NCI-H1436 (cell line): ENCODE data around the gene TXNRD3.

Experiments
- DNase-seq: peaks from one replicate; lab custom pipeline; 2025; lab: John Stamatoyannopoulos, UW

The TXNRD3 gene

DNA sequence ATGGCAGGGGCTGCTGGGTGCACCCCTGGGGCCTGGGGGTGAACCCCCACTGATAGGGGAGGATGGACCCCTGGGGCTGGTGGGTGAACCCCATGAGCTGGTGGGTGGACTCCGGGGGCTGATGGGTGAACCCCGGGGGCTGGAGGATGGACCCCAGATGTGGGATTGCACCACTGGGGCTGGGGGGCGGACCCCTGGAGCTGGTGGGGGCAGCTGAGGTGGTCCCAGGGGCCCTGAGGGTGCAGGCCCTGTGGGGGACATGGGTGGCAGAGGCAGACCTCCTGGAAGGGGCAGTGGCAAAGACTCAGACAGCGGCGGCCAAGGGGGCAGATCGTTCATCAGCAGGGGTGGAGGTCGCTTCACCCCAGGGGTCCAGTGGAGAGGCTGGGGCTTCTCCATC is 17.4 kb upstream of the TXNRD3 start:
- DNase-seq, result no peak

GRCh38 chr3:126671521-126671920 is 16.6 kb upstream of the TXNRD3 start:
- DNase-seq, result no peak

DNA sequence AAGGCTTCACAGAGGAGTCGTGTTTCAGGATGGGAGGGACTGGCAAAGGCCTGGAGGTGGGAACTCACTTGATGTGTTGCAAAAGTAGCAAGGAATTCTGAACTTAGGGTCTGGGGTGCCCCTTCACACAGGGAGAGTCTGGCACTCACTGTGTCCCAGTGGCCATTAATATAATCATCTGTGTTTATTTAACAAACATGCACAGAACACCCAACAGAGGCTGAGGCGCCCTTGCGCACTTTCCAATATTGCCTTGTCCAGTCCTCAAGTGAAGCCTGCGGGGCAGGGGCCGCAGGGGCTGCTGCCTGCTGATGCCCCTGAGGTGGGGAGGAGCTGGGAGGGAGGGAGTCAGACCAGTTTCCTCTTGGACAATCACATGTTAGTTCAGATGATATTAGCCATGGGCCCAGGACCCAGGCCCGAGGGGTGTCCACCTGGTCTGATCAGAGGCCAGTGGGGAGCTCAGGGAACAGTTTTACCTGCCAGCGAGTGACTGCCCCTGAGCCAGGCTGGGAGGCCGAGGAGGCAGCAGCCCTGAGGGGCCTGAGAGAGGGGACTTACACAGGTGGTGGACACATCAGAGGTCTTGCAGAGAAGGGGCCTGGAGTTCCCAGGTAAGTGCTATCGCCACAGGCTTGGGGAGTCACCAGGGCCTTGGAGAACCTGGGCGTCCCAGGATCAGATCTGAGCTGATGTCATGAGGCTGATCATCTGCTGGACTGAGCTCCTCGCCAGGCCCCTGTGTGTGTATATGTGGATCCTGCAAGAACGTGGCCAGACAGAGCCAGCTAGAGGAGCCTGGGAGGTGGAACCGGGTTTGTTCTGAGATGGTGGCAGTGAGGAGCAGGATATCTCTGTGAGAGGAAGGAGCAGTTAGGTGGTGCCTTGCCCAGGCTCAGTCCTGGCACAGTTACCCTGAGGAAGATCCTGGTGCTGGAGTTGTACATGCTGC is 13.8 kb upstream of the TXNRD3 start:
- DNase-seq, result no peak

- no peak for DNase-seq
These were observed 12.9 kb upstream of the TXNRD3 start for GRCh38 chr3:126667631-126668449.

GRCh38 chr3:126666658-126667528 is 12.0 kb upstream of the TXNRD3 start:
- DNase-seq, result no peak

GRCh38 chr3:126665959-126666657 is 11.2 kb upstream of the TXNRD3 start:
- no peak for DNase-seq

DNA sequence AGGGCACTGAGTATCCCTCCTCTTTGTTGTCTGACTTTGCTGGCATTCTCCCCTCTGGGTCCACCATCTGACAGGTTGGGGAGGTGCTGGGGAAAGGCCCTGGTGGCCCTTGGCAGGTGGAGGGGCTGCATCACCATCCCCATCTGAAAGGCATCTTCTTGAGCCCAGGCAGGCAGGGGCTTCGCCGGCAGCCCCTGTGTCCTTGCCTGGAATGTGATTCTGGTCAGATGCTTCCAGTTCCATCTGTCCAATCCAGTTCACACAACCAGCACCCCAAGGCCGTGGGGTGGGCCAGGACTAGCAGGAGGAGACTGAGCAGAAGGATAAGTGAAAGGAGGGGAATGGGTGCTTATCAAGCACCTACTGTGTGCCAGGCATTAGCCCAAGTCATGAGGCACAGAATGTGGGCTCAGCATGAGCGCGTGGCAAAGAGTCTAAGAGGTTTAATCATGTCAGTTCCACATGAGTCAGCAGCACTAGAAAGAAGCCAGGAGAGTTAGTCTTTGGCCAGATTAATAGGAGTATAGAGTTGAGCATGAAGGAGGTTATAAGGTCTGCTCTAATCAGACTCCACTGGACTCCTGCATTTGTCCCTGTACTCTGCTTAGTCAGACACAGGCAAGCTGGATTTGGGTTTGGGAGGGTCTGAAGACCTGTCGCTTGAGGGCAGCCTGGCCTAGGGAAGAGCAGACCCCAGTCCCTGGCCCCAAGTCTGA is 10.5 kb upstream of the TXNRD3 start:
- DNase-seq, result no peak

- DNase-seq, result no peak
These were observed 9.8 kb upstream of the TXNRD3 start for GRCh38 chr3:126664591-126665214.

- no peak for DNase-seq
These were observed 8.8 kb upstream of the TXNRD3 start for GRCh38 chr3:126663750-126664149.

GRCh38 chr3:126663257-126663656 is 8.3 kb upstream of the TXNRD3 start:
- DNase-seq, result no peak

GRCh38 chr3:126661532-126662364 is 6.8 kb upstream of the TXNRD3 start:
- no peak for DNase-seq

DNA sequence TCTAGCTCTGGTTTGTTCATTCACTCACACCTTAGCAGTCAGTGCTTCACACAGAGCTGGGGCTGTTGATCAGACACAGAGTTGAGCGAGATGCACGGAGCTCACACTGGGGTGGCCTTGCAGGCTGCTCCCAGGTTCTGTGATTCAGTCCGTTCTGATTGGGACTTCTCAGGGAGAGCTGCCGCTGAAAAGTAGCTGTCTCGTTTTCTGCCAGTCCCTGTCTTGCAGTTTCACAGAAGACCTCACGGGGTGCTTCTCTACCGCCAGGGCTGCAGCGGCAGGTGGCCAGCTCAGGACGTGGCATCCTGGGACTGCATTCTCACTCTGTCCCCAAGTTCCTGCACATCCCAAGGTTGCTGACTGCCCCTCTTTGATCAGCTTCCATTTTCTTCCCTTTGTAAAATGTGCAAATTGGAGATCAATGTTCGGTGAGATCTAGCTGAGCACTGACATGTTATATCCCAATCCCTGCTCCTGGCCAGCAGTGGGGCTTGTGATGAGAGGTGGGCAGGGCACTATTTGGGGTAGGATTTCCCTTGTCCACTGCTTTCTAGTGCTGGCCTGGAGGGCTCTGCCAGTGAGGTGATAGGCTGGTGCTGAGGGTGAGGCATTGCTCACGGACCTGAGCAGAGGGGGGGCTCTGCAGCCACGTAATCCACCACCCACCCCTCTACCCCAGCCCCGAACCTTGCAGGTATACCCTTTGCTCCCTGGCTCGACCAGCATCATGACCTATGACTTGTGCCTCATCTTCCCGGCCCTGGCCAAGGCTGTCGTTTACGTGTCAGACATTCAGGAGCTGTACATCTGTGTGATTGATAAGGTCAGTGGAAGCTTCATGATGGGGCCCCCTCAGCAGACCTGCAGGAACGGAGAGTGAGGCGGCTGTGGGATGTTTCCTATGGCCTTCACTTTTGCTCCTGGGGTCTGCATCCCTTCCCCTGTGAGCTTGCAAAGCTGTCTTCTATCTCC is 5.3 kb upstream of the TXNRD3 start:
- DNase-seq, result no peak

GRCh38 chr3:126658584-126658983 is 3.7 kb upstream of the TXNRD3 start:
- DNase-seq, result no peak

- no peak for DNase-seq
These were observed 3.0 kb upstream of the TXNRD3 start for GRCh38 chr3:126657901-126658300.

GRCh38 chr3:126656371-126657134 is 1.6 kb upstream of the TXNRD3 start:
- DNase-seq, result no peak

DNA sequence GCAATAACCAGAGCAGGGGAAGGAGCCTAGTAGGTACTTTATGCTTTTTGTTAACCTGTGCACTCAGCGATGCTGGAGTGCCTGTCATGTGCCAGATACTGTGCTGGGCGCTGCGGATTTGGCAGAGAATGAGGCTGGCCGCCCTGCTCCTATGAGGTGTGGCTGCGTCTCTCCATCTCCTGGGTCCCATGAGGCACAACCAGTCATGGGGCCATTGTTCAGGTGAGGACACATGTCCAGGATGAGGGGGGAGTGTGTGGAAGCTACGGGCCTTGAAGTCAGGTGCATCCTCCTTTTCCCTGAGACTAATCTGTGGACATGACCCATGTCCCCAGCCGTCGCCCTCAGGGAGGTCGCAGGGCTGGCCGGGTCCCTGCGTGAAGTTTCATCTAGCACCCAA is 963 bp upstream of the TXNRD3 start:
- DNase-seq, result no peak

- DNase-seq, result no peak
These were observed 5.3 kb downstream of the TXNRD3 start for GRCh38 chr3:126649556-126650092.
